GM12872 (cell line): ENCODE data around the gene PAN2.

Experiments used
- CTCF ChIP-seq: IDR thresholded peaks from 3 replicates; pipeline ENCODE4 v1.5.1; 2011; ENCODE audit warnings: low read depth, mild to moderate bottlenecking, low read length, moderate library complexity; ENCODE audit not compliant: insufficient read depth

Gene PAN2

DNA sequence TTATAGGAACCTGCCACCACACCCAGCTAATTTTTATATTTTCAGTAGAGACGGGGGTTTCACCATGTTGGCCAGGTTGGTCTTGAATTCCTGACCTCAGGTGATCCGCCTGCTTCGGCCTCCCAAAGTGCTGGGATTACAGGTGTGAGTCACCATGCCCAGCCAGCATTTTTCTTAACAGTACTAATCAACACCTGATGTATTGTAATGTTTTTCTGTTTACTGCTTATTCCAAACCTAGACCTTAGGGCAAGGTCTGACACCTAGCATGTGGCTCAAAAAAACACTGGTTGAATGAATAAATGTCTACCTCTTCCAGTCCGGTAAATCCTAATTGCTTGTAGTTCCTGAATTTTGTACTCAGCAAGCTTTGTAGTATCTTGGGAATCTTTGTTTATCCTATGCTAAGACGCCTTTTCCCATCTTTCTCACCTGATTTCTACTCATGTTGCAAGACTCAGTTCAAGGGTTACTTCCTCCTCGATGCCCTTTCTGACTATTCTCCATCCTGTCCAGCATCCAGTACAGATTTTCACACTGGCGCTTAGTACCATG lies 2.8 kb downstream of the PAN2 start:
- TF ChIP-seq CTCF: no peak

- TF ChIP-seq CTCF: no peak
These were observed 7.3 kb downstream of the PAN2 start for GRCh38 chr12:56326533-56326932.

GRCh38 chr12:56326126-56326525 lies 7.7 kb downstream of the PAN2 start:
- TF ChIP-seq CTCF: no peak

DNA sequence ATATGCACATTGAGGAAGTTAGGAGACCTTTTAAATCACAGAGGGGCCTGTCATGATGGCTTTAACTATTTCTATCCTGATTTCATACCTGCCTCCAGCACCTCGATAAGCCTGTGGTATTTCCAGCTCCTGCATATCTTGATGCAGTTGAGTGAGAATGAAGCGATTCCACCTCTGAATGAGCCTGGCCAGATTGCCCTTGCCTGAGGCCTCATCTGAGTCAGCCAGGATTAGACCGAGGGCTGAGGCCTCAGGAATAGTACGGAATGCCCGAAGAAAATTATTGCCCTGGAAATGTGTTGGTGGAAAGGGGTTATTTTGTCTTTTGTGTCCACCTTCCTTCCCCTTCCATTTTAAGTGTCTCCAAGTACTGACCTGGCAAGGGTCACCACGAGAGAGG lies 9.6 kb downstream of the PAN2 start:
- no peak for TF ChIP-seq CTCF

DNA sequence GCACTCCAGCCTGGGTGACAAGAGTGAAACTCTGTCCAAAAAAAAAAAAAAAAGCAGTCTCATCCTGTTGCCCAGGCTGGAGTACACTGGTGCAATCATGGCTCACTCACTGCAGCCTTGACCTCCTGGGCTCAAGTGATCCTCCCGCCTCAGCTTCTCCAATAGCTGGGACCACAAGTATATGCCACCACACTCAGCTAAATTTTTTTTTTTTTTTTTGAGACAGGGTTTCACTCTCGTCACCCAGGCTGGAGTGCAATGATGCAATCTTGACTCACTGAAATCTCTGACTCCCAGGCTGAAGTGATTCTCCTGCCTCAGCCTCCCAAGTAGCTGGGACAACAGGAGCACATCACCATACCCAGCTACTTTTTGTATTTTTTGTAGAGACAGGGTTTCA lies 12.8 kb downstream of the PAN2 start:
- no peak for TF ChIP-seq CTCF

GRCh38 chr12:56317675-56318074 lies 16.1 kb downstream of the PAN2 start:
- 0 out of 3 replicates have a peak, but pooled peaks have one; percentile 18 for TF ChIP-seq CTCF

DNA sequence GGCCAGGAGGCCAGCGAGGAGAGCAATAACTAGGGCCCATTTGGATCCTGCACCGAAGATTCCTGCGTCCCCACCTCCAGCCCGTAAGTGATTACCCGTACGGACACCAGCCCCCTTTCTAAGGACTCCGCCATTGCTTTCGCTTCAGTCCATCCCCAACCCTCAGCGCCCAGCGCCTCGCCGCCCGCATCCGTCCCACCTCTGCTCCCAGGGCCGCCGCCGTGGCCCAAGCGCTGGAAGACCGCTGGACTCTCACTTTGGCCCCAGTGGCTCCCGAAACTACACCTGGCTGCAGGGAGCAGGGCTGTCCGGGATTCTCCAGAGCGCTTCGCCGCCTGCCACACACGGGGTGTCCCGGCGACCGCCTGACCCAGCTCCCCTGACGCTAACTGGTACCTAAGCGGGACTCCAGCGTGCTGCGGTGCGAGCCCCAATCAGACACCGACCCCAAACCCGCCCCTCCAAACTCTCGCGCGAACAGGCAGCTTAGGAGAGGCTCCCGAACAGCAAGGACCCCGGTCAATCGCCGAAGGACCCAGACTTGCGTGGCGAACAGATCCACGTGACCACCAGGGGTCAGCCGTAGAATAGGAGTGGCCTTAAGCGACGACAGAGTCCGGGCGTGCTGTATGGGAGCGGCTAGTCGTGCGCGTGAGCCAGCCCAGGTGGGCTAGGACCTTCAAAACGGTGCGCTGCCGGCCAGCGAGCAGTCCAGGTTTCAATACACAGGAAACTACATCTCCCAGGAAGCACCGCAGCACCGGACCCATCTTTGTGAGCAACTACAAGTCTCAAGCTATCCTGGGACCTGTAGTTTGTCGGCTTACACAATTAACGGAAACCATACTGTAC lies 18.0 kb downstream of the PAN2 start, which contains the start of gene CNPY2:
Gene CNPY2, minus strand, starts transcription at position 367 of the 852 bp plus-strand sequence. CDS start 771 bp downstream, outside the sequence.
- 0 out of 3 replicates have a peak, but pooled peaks have one; percentile 31 for TF ChIP-seq CTCF
